Pancreas (tissue), 10 donors: ENCODE results near the gene FRRS1L. TPM values are rescaled to one million over a fixed set of nuclear protein-coding genes. Genes with fewer than 3 reads are reported as not detected.

ENCODE experiments used
- ATAC-seq, 4 donors: fragments of 200-7000 bp; cut with Tn5 transposase; one replicate each; pipeline versions ENCODE4 v1.8.0 to v1.9.1; 2020; ENCODE audit warnings: mild to moderate bottlenecking in 4 of 4, moderate library complexity in 4 of 4
- DNase-seq, 6 donors: peaks; one replicate each; pipeline ENCODE4 v3.0.0-alpha.2; 2020
- FAIRE-seq: peaks from 2 replicates; lab custom pipeline; 2012; peaks lifted over from hg19 to GRCh38; lab: Jason Lieb, UNC
- H3K27ac ChIP-seq, 4 donors: fragments of 200-600 bp; sonication (generic); 1 replicate in 3 of 4; 2 replicates in 1 of 4; pipeline versions ENCODE4 v1.5.0 to v1.8.0; 2020
- H3K27me3 ChIP-seq, 4 donors: fragments of 200-600 bp; one replicate each; pipeline ENCODE4 v1.8.0; 2021
- H3K36me3 ChIP-seq, 3 donors: fragments of 200-600 bp; sonication (generic) in 1 of 3; one replicate each; pipeline versions ENCODE4 v1.5.0 to v1.8.0; 2020 to 2021
- H3K4me1 ChIP-seq, 3 donors: fragments of 200-600 bp; one replicate each; pipeline ENCODE4 v1.8.0; 2021
- H3K4me3 ChIP-seq, 4 donors: fragments of 200-600 bp; sonication (generic) in 2 of 4; one replicate each; pipeline versions ENCODE4 v1.5.0 to v1.8.0; 2020 to 2021
- H3K9me3 ChIP-seq, 4 donors: fragments of 200-600 bp; one replicate each; pipeline ENCODE4 v1.8.0; 2021
- WGBS, 2 donors: extraction: QIAGEN DNeasy Blood & Tissue Kit; methylation state at CpG; one replicate each; pipeline ENCODE4 v1.1.7; 2013; 5-methylcytosine and 5-hydroxymethylcytosine counted together
- intact Hi-C, 3 donors: fragments of 100-400 bp; cut with DNase I; formaldehyde crosslinking; loops; one replicate each; pipeline versions ENCODE4 v1.11.1 to v1.14.2; 2022
- polyA plus RNA-seq, 2 donors: library from polyadenylated mRNA; stranded (reverse); fragments of 200-250 nt; gene quantifications; one replicate each; pipeline ENCODE4 v1.2.3, GENCODE V29; 2013
- total RNA-seq, 6 donors: library from RNA; stranded (reverse); fragmentation: NEBNext Ultra II Directional in 4 of 6; extraction: Animal tissue kit (Norgen Biotek cat#: 25700) in 4 of 6; gene quantifications; one replicate each; pipeline versions ENCODE4 v1.2.1 to v1.2.4, GENCODE V29; 2021 to 2023
- TF ChIP-seq, protein P1 (sequence below), 4 donors: fragments of 200-600 bp; sonication (generic) in 3 of 4; IDR thresholded peaks; one replicate each; pipeline versions ENCODE4 v1.5.0 to v1.8.0; 2021; ENCODE audit warnings: antibody characterized with exemption in 4 of 4
- donor health status: healthy with polysubstance abuse.
- donor health status: DM: no; HTN: no; CAD: no; lungs with moderate emphysema.
- donor health status: DM: no; HTN: no; CAD: no.
- donor health status: control.
- donor health status: control.
- donor health status: Bipolar disorder and iron deficiency.
- donor health status: DM: yes; HTN: yes; CAD: no.
- donor health status: DM: no; HTN: no; CAD: no.
- donor health status: DM: no; HTN: no; CAD: no.
- donor health status: DM: yes; HTN: yes; CAD: no.

The FRRS1L gene
- total and polyA plus RNA-seq, 8 donors, result 0.19 to 3.0 (median 0.80) TPM

DNA sequence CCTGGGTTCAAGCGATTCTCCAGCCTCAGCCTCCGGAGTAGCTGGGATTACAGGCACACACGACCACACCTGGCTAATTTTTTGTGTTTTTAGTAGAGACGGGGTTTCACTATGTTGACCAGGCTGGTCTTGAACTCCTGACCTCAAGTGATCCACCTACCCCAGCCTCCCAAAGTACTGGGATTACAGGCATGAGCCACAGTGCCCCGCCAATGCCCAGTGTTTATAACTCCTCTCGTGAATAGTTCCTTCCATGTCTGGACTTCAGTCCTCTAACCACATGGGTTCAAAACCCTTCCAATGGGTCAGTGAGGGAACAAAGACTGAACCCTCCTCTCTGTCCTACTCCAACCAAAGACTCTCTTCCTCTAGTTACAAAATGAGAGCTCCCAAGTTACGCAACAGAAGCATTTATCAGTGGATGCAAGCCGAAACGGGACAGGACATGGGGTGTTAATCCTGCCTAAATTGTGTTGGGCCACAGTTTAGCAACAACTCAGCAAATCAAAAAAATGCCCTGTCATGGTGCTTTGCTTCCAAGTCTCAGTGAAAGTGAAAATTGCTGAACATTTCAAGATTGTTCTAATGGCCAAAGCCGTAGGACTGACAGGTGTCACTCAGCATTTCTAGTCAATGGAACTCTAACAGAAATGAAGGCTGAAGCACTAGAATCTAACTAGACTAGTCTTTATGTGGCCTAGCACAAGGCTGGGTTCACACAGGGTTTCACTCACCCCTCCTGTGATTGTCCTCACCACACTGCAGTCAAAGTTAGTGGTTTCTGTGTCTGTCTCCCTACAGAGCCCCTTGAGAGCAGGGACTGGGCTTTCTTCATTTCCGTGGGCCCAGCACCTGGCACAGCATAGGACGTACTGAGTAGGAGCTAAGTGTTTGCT is 44.1 kb downstream of the FRRS1L start:
- ATAC-seq (no peak), FAIRE-seq (no peak), DNase-seq (no peak)
- Histone ChIP-seq H3K27ac (no peak overlapping the region), H3K9me3 (no peaks in the 10 kb centered on the region), H3K4me1 (peaks cover 0 to 6% (median 5%) of the 10 kb centered on the region in 3 donors), H3K4me3 (no peak overlapping the region), H3K27me3 (no peaks in the 10 kb centered on the region), H3K36me3 (no peaks in the 10 kb centered on the region)
- TF ChIP-seq, protein P1, sequence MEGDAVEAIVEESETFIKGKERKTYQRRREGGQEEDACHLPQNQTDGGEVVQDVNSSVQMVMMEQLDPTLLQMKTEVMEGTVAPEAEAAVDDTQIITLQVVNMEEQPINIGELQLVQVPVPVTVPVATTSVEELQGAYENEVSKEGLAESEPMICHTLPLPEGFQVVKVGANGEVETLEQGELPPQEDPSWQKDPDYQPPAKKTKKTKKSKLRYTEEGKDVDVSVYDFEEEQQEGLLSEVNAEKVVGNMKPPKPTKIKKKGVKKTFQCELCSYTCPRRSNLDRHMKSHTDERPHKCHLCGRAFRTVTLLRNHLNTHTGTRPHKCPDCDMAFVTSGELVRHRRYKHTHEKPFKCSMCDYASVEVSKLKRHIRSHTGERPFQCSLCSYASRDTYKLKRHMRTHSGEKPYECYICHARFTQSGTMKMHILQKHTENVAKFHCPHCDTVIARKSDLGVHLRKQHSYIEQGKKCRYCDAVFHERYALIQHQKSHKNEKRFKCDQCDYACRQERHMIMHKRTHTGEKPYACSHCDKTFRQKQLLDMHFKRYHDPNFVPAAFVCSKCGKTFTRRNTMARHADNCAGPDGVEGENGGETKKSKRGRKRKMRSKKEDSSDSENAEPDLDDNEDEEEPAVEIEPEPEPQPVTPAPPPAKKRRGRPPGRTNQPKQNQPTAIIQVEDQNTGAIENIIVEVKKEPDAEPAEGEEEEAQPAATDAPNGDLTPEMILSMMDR (IDR thresholded peaks at IDR 0.05), result no peak
- WGBS, 2 donors, result 67 to 81% methylated on average over 12 of the region's 12 CpGs
- intact Hi-C loops, result no loop called here

DNA sequence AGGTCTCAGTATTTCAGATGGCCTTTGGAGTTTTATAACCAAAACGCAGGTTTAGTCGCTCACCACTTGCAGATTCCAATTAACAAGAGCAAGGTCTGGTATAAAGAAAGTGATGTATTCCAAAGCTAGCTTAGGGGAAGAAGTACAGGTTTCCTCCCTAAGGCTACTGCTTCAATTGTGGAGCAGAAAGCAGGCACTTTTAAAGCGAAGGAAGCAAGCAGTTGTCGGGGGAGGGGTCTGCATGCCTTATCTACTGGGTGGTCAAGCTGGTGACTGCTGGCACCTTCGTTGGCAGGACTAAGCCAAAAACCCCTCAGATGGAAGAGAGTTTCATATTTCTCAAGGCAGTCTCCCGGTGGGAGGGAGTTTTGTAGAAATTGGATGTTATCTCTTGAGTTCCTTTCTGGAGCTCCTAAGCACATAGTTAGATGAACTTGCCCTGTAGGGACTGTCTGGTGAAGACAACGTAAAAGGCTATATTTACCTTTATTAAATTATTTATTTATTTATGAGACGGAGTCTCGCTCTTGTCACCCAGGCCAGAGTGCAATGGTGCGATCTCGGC is 45.7 kb downstream of the FRRS1L start:
- no peak for FAIRE-seq
- no peaks in the 10 kb centered on the region for H3K36me3 ChIP-seq
- 74 to 76% methylated on average over 11 of the region's 11 CpGs for WGBS, 2 donors
- no peak for DNase-seq
- no peak overlapping the region for H3K27ac ChIP-seq
- intact Hi-C loops, result no loop called here
- no peaks in the 10 kb centered on the region for H3K9me3 ChIP-seq
- peaks cover 6 to 21% (median 18%) of the 10 kb centered on the region in 3 donors for H3K4me1 ChIP-seq
- H3K27me3 ChIP-seq, result no peaks in the 10 kb centered on the region
- no peak overlapping the region for H3K4me3 ChIP-seq
- no peak for ATAC-seq
- TF ChIP-seq, protein P1 (IDR thresholded peaks at IDR 0.05), result no peak

DNA sequence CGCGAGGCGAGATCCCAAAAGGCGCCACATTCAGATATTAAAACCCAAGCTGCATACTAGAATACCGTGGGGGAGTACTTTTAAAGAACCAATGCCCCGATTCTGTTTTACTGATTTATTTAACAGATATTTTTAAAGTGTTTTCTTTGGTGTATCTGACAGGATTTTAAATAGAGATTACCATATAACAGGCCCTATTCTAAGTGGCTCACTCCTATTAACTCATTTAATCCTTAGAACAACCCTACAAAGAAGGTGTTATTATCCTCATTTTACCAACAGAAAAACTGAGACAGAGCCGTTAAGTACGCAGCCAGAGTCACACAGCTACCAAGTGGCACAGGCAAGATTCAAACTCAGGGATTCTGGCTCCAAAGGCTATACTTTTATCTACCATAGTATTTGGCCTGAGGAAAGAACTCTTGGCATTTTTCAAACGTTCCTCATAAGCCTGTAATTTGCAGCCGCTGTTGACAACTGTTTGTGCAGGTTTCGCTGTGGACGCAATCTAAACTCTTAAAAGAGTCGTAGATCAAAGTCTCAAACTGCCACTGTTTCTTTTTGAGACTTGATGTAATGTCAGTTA is 46.8 kb downstream of the FRRS1L start:
- Histone ChIP-seq H3K4me1 (peaks cover 12 to 27% (median 25%) of the 10 kb centered on the region in 3 donors), H3K9me3 (no peaks in the 10 kb centered on the region), H3K4me3 (peak overlapping the region in 1 of 4 donors; percentile 97), H3K27me3 (no peaks in the 10 kb centered on the region), H3K27ac (no peak overlapping the region), H3K36me3 (no peaks in the 10 kb centered on the region)
- ATAC-seq (no peak), FAIRE-seq (no peak), DNase-seq (no peak)
- 28 to 31% methylated on average over 13 of the region's 13 CpGs for WGBS, 2 donors
- intact Hi-C loops, result no loop called here
- TF ChIP-seq, protein P1 (IDR thresholded peaks at IDR 0.05), result no peak

DNA sequence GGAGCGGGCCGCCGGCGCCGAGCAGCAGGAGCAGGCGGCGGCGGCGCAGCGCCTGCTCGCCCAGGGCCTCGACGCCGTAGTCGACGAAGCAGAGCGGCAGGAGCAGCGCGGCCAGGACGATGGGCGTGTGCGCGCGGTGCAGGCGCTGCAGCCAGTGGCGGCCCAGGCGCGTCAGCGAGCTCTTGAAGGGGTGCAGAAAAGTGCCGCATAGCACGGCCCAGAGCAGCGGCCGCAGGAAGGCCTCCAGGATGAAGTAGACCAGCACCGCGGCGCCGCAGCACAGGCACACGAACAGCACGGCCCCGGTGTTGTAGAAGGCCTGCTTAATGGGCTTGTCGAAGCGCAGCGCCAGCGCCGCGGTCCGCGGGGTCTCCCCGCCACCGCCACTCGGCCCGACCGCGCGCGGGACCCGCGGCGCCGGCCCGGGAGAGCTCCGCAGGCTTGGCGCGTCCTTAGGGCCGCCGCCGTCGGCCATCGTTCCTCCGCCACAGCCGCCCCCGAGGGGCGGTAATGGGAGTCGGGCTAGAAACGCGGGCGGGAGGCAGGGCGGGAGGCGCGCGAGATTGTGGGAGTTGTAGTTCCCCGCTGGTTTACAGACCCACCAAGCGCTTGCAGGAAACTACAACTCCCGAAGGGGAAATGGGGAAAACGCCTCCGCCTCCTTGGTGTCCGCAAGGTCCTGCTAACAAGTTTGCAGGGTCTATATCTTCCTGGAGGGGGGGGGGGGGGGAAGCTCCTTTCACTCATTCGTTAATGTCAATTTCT is 47.4 kb downstream of the FRRS1L start, which contains the start of gene TMEM245:
Gene TMEM245 (minus strand): TSS at position 509 of the 765 bp plus-strand sequence. CDS start 34 bp downstream, at position 475.
- TF ChIP-seq, protein P1 (IDR thresholded peaks at IDR 0.05), result no peak
- peak; percentile 71 for FAIRE-seq
- ATAC-seq, result peak; percentile 81 to 95 (median 93)
- DNase-seq, result peak; percentile 93 to 98 (median 96)
- WGBS, 2 donors, result 0 to 2% methylated on average over 60 to 88 of the region's 88 CpGs
- peak within 1 kb of the TSS; percentile 85 to 90 (median 87) for H3K27ac ChIP-seq
- no peaks in the 10 kb centered on the region for H3K27me3 ChIP-seq
- H3K4me3 ChIP-seq, result peak within 1 kb of the TSS; percentile 74 to 97 (median 95)
- intact Hi-C loops, result no loop called here
- H3K36me3 ChIP-seq, result no peaks in the 10 kb centered on the region
- peaks cover 19 to 33% (median 31%) of the 10 kb centered on the region in 3 donors for H3K4me1 ChIP-seq
- no peaks in the 10 kb centered on the region for H3K9me3 ChIP-seq
